B cell (primary cell): ENCODE data around the gene LKAAEAR1. TPM values are rescaled to one million over a fixed set of nuclear protein-coding genes. Genes with fewer than 3 reads are reported as not detected.
A peak's percentile ranks its signal among the peaks of the same experiment; 100 is the strongest.

Experiments used
- ATAC-seq: fragments of 200-7000 bp; cut with Tn5 transposase; one replicate; pipeline ENCODE4 v1.10.0; 2021; ENCODE audit warnings: low read depth, mild to moderate bottlenecking, moderate number of reproducible peaks, moderate library complexity
- CTCF ChIA-PET: fragments of 350-600 bp; sonication (Branson Sonifier 250); formaldehyde crosslinking; loops from one replicate; lab custom pipeline; 2021; ENCODE audit warnings: antibody characterized with exemption, inconsistent platforms; lab: Charles Lee
- POLR2A ChIA-PET: fragments of 350-600 bp; sonication (Branson Sonifier 250); formaldehyde crosslinking; loops from one replicate; lab custom pipeline; 2021; ENCODE audit warnings: antibody characterized with exemption; lab: Charles Lee
- DNase-seq: peaks from one replicate; pipeline ENCODE4 v3.0.0; 2013
- H2AFZ ChIP-seq: 2 replicates; pipeline ENCODE4 v1.6.1; 2012; ENCODE audit warnings: mild to moderate bottlenecking, low read depth, low read length; ENCODE audit not compliant: insufficient read depth, poor library complexity, severe bottlenecking
- H3K27ac ChIP-seq, 2 donors: 1 replicate in 1 of 2; 2 replicates in 1 of 2; pipeline ENCODE4 v1.5.1; 2012 to 2013; ENCODE audit warnings: low read length in 2 of 2, mild to moderate bottlenecking in 2 of 2, moderate library complexity in 1 of 2
- H3K27me3 ChIP-seq, 4 experiments: fragments of 200-600 bp in 1 of 4; sonication (generic) in 1 of 4; replicated peaks in 1 of 4; 1 replicate in 2 of 4; 2 replicates in 2 of 4; pipeline versions ENCODE4 v1.6.1 to v1.7.0; 2013 to 2016; ENCODE audit warnings: low read length in 3 of 4, mild to moderate bottlenecking in 2 of 4, mixed read lengths in 1 of 4, moderate library complexity in 1 of 4; ENCODE audit not compliant: insufficient read depth in 4 of 4, control insufficient read depth in 3 of 4; ENCODE audit errors: control extremely low read depth in 1 of 4
- H3K36me3 ChIP-seq, 2 experiments: replicated peaks in 1 of 2; 1 replicate in 1 of 2; 2 replicates in 1 of 2; pipeline versions ENCODE4 v1.6.1 to v1.7.1; 2013; ENCODE audit warnings: low read length in 1 of 2; ENCODE audit not compliant: insufficient read depth in 2 of 2, control insufficient read depth in 1 of 2; ENCODE audit errors: control extremely low read depth in 1 of 2, extremely low read depth in 1 of 2
- H3K4me1 ChIP-seq, 2 donors: fragments of 200-600 bp in 1 of 2; sonication (generic) in 1 of 2; 1 replicate in 1 of 2; 2 replicates in 1 of 2; pipeline versions ENCODE4 v1.5.1 to v1.6.1; 2013 to 2017; ENCODE audit warnings: low read length in 2 of 2; ENCODE audit not compliant: control insufficient read depth in 2 of 2, insufficient read depth in 2 of 2
- H3K4me2 ChIP-seq: replicated peaks from 2 replicates; pipeline ENCODE3; 2012; ENCODE audit warnings: mild to moderate bottlenecking, low read depth, low read length; ENCODE audit not compliant: poor library complexity, severe bottlenecking
- H3K4me3 ChIP-seq, 5 experiments: fragments of 200-600 bp in 1 of 5; sonication (generic) in 1 of 5; 1 replicate in 3 of 5; 2 replicates in 2 of 5; pipeline versions ENCODE4 v1.5.1 to v1.7.0; 2011 to 2016; ENCODE audit warnings: low read length in 4 of 5, mild to moderate bottlenecking in 4 of 5, low read depth in 2 of 5, control low read depth in 1 of 5, moderate library complexity in 1 of 5; ENCODE audit not compliant: insufficient read depth in 1 of 5; ENCODE audit errors: control extremely low read depth in 1 of 5, extremely low read depth in 1 of 5
- H3K79me2 ChIP-seq: fragments of 200-600 bp; sonication (generic); one replicate; pipeline ENCODE4 v1.6.0; 2016; ENCODE audit warnings: low read length; ENCODE audit not compliant: control insufficient read depth, insufficient read depth
- H3K9ac ChIP-seq: fragments of 200-600 bp; sonication (generic); 2 replicates; pipeline ENCODE4 v1.6.1; 2017; ENCODE audit warnings: mild to moderate bottlenecking, low read length, moderate library complexity
- H3K9me3 ChIP-seq, 3 donors: one replicate each; pipeline versions ENCODE4 v1.6.1 to v1.7.1; 2013; ENCODE audit warnings: low read length in 2 of 3; ENCODE audit not compliant: control insufficient read depth in 2 of 3, insufficient read depth in 1 of 3; ENCODE audit errors: control extremely low read depth in 1 of 3
- H4K20me1 ChIP-seq: 2 replicates; pipeline ENCODE4 v1.6.0; 2012; ENCODE audit warnings: mild to moderate bottlenecking, low read length; ENCODE audit not compliant: insufficient read depth, control insufficient read depth, poor library complexity, severe bottlenecking
- H3K27ac Mint-ChIP-seq: one replicate; pipeline ENCODE4 v1.8.0; 2021; ENCODE audit warnings: mixed read lengths
- H3K27me3 Mint-ChIP-seq: one replicate; pipeline ENCODE4 v1.8.0; 2021; ENCODE audit warnings: mixed read lengths
- H3K4me1 Mint-ChIP-seq: one replicate; pipeline ENCODE4 v1.8.0; 2021; ENCODE audit warnings: mixed read lengths
- H3K4me3 Mint-ChIP-seq: one replicate; pipeline ENCODE4 v1.8.0; 2021; ENCODE audit warnings: mixed read lengths
- H3K9me3 Mint-ChIP-seq: one replicate; pipeline ENCODE4 v1.8.0; 2022; ENCODE audit warnings: mixed read lengths; ENCODE audit not compliant: insufficient read depth
- EZH2 ChIP-seq: IDR thresholded peaks from 2 replicates; pipeline ENCODE4 v1.6.1; 2012; ENCODE audit warnings: borderline replicate concordance, low read depth, mild to moderate bottlenecking, moderate library complexity, low read length; ENCODE audit not compliant: insufficient read depth, poor library complexity, severe bottlenecking
- WGBS: methylation state at CpG from one replicate; pipeline ENCODE4 v1.1.5; 2013; ENCODE audit warnings: missing lambda C conversion rate; ENCODE audit not compliant: insufficient coverage; 5-methylcytosine and 5-hydroxymethylcytosine counted together
- intact Hi-C: fragments of 100-400 bp; cut with micrococcal nuclease; formaldehyde crosslinking; loops from one replicate; pipeline ENCODE4 v1.10.0; 2022
- polyA plus RNA-seq: library from polyadenylated mRNA; depleted of rRNA; stranded (reverse); fragments of >200 nt; gene quantifications from 2 replicates; pipeline ENCODE4 v1.2.3, GENCODE V29; 2012
- total RNA-seq, 2 donors: library from RNA; stranded (reverse); fragments of 120-200 nt in 1 of 2; gene quantifications; 1 replicate in 1 of 2; 2 replicates in 1 of 2; pipeline versions ENCODE4 v1.2.3 to v1.2.4, GENCODE V29; 2013 to 2022
- TF ChIP-seq, protein P1 (sequence below): fragments of 200-600 bp; IDR thresholded peaks from one replicate; pipeline ENCODE4 v1.8.0; 2022; ENCODE audit warnings: antibody characterized with exemption, mild to moderate bottlenecking

LKAAEAR1 gene
- total and polyA plus RNA-seq, 2 donors (not counting 1 experiment from before 2014, with no cell fraction given), result 1.9 TPM; not detected in 1

DNA sequence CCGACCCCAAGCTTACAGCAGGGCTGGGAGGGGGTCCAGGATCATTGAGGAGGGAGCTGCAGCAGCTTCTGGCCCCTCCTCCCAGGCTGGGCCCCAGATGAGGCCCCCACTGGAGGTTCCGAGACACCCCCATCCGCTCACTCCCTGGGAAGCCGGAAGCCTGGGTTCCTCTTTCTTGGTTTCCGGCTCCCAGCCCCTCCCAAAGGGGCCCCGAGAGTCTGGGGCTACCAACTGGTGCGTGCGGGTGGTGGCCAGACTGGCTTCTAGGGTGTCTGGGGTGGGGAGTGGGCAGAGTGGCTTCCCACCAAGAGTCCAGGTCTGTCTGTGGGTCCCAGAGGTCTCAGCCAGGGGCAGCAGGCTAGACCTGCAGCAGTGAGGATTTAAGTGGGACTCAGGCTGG is 7.1 kb downstream of the LKAAEAR1 start:
- Histone ChIP-seq H3K9ac (peak overlapping the region; percentile 85), H3K4me3 (peak overlapping the region; percentile 80 to 98 (median 96)), H3K36me3 (peaks cover 0 to 43% of the 10 kb centered on the region in 2 experiments), H3K27me3 (no peaks in the 10 kb centered on the region), H4K20me1 (peaks cover 64% of the 10 kb centered on the region), H3K79me2 (peaks cover 20% of the 10 kb centered on the region), H2AFZ (no peak overlapping the region), H3K27ac (peak overlapping the region; percentile 77 to 83), H3K9me3 (no peaks in the 10 kb centered on the region), H3K4me2 (peak overlapping the region; percentile 96), H3K4me1 (peaks cover 28 to 68% of the 10 kb centered on the region in 2 donors)
- Mint-ChIP-seq H3K4me3 (peak overlapping the region; percentile 87), H3K27ac (peak overlapping the region; percentile 92), H3K9me3 (no peaks in the 10 kb centered on the region), H3K27me3 (no peaks in the 10 kb centered on the region), H3K4me1 (peaks cover 52% of the 10 kb centered on the region)
- intact Hi-C loops, result loop anchor here (2.0 to 5.0 kb wide), 3 partner anchors 120 to 212 kb away; partner anchors contain the start of genes PCMTD2, TPD52L2 and UCKL1
- ATAC-seq (peak; percentile 8), DNase-seq (peak; percentile 79)
- WGBS, result 0% methylated on average over 8 of the region's 8 CpGs
- ChIA-PET POLR2A (interaction anchor here (1.4 to 5.5 kb wide), 4 partner anchors 11 to 34 kb away, joined by 4 to 55 read pairs (median 20); partner anchors contain the start of gene TCEA2), CTCF (interaction anchor here (0.9 to 11.8 kb wide), 5 partner anchors 15 to 41 kb away, joined by 3 to 220 read pairs (median 41); partner anchors contain the start of gene TCEA2)
- TF ChIP-seq, protein P1, sequence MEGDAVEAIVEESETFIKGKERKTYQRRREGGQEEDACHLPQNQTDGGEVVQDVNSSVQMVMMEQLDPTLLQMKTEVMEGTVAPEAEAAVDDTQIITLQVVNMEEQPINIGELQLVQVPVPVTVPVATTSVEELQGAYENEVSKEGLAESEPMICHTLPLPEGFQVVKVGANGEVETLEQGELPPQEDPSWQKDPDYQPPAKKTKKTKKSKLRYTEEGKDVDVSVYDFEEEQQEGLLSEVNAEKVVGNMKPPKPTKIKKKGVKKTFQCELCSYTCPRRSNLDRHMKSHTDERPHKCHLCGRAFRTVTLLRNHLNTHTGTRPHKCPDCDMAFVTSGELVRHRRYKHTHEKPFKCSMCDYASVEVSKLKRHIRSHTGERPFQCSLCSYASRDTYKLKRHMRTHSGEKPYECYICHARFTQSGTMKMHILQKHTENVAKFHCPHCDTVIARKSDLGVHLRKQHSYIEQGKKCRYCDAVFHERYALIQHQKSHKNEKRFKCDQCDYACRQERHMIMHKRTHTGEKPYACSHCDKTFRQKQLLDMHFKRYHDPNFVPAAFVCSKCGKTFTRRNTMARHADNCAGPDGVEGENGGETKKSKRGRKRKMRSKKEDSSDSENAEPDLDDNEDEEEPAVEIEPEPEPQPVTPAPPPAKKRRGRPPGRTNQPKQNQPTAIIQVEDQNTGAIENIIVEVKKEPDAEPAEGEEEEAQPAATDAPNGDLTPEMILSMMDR, result no peak
- TF ChIP-seq EZH2, result no peak
